Progenitor cell of endocrine pancreas (in vitro differentiated cells): ENCODE results near the gene C19orf33. TPM values are rescaled to one million over a fixed set of nuclear protein-coding genes. Genes with fewer than 3 reads are reported as not detected.

Source experiments
- DNase-seq: peaks from one replicate; pipeline ENCODE4 v3.0.0; 2021; ENCODE audit warnings: low spot score; ENCODE audit not compliant: unreplicated experiment
- H3K27ac Mint-ChIP-seq: 2 replicates; pipeline ENCODE4 v1.8.0; 2021; ENCODE audit warnings: mild to moderate bottlenecking, moderate library complexity, mixed read lengths
- H3K27me3 Mint-ChIP-seq: 2 replicates; pipeline ENCODE4 v1.8.0; 2021; ENCODE audit warnings: mixed read lengths
- H3K36me3 Mint-ChIP-seq: 2 replicates; pipeline ENCODE4 v1.8.0; 2022; ENCODE audit warnings: mixed read lengths; ENCODE audit not compliant: insufficient read depth
- H3K4me1 Mint-ChIP-seq: 2 replicates; pipeline ENCODE4 v1.8.0; 2021; ENCODE audit warnings: low read depth, mixed read lengths
- H3K4me3 Mint-ChIP-seq: 2 replicates; pipeline ENCODE4 v1.8.0; 2021; ENCODE audit warnings: low read depth, mild to moderate bottlenecking, moderate library complexity, mixed read lengths
- H3K9me3 Mint-ChIP-seq: 2 replicates; pipeline ENCODE4 v1.8.0; 2021; ENCODE audit warnings: low read depth, mixed read lengths
- total RNA-seq: library from RNA; stranded (reverse); gene quantifications from 2 replicates; pipeline ENCODE4 v1.2.1, GENCODE V29; 2021
- TF ChIP-seq, protein P1 (sequence below): fragments of 200-600 bp; sonication (generic); IDR thresholded peaks from one replicate; pipeline ENCODE4 v1.5.0; 2021; ENCODE audit warnings: antibody characterized with exemption, mild to moderate bottlenecking; ENCODE audit not compliant: unreplicated experiment

Gene C19orf33
- total RNA-seq, 1 donor from 2014 or later = 3.5 TPM

DNA sequence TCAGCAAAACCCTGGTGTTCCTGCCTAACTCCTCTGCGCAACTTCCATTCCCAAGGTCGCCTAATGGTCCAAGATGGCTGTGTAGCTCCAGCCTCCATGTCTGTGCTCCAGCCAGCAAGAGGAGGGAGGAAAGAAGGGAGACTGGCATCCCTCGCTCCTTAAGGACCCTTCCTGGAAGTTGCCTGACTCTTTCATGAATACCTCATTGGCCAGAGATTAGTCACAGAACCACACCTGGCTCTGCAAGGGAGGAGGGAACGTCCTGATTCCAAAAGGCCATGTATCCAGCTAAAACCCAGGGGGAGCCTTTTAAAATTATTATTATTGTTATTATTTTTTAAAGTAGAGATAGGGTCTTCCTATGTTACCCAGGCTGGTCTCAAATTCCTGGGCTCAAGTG, 20.4 kb downstream of the C19orf33 start:
- TF ChIP-seq, protein P1, sequence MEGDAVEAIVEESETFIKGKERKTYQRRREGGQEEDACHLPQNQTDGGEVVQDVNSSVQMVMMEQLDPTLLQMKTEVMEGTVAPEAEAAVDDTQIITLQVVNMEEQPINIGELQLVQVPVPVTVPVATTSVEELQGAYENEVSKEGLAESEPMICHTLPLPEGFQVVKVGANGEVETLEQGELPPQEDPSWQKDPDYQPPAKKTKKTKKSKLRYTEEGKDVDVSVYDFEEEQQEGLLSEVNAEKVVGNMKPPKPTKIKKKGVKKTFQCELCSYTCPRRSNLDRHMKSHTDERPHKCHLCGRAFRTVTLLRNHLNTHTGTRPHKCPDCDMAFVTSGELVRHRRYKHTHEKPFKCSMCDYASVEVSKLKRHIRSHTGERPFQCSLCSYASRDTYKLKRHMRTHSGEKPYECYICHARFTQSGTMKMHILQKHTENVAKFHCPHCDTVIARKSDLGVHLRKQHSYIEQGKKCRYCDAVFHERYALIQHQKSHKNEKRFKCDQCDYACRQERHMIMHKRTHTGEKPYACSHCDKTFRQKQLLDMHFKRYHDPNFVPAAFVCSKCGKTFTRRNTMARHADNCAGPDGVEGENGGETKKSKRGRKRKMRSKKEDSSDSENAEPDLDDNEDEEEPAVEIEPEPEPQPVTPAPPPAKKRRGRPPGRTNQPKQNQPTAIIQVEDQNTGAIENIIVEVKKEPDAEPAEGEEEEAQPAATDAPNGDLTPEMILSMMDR = no peak
- no peak overlapping the region for H3K4me3 Mint-ChIP-seq
- no peaks in the 10 kb centered on the region for H3K36me3 Mint-ChIP-seq
- no peaks in the 10 kb centered on the region for H3K4me1 Mint-ChIP-seq
- H3K9me3 Mint-ChIP-seq = no peaks in the 10 kb centered on the region
- peaks cover 40% of the 10 kb centered on the region for H3K27me3 Mint-ChIP-seq
- DNase-seq = no peak
- no peak overlapping the region for H3K27ac Mint-ChIP-seq

DNA sequence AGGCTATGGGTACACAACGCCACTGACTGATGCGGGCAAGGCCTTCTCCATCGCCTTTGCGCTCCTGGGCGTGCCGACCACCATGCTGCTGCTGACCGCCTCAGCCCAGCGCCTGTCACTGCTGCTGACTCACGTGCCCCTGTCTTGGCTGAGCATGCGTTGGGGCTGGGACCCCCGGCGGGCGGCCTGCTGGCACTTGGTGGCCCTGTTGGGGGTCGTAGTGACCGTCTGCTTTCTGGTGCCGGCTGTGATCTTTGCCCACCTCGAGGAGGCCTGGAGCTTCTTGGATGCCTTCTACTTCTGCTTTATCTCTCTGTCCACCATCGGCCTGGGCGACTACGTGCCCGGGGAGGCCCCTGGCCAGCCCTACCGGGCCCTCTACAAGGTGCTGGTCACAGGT, 22.5 kb downstream of the C19orf33 start:
- no peak for DNase-seq
- no peak overlapping the region for H3K4me3 Mint-ChIP-seq

DNA sequence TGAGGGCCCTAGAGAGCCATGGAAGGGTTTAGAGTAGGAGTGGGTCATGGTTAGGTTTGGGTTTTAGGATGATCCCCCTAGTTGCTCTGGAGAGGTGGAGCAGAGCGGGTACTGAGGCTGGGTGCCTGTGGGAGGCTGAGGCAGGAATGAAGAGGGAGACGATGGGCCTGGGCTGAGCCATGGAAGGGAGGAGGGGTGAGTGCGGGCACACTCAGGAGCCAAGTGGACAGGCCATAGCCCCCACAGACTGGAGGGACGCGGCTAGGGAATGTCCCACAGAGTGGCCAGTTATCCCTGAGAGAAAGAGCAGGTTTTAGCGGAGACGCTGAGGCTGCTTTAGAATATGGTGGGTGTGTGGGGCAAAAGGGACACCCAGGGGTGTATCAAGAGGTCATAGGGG, 25.6 kb downstream of the C19orf33 start:
- Mint-ChIP-seq H3K9me3 (no peaks in the 10 kb centered on the region), H3K27me3 (peaks cover 8% of the 10 kb centered on the region), H3K4me3 (no peak overlapping the region), H3K27ac (no peak overlapping the region), H3K4me1 (no peaks in the 10 kb centered on the region), H3K36me3 (no peaks in the 10 kb centered on the region)
- DNase-seq = no peak
- TF ChIP-seq, protein P1 = no peak

More for the DNA sequence above, 22.5 kb downstream of the C19orf33 start:
- TF ChIP-seq, protein P1 = no peak
- Mint-ChIP-seq H3K4me1 (no peaks in the 10 kb centered on the region), H3K9me3 (no peaks in the 10 kb centered on the region), H3K27ac (no peak overlapping the region), H3K36me3 (no peaks in the 10 kb centered on the region), H3K27me3 (peaks cover 22% of the 10 kb centered on the region)

DNA sequence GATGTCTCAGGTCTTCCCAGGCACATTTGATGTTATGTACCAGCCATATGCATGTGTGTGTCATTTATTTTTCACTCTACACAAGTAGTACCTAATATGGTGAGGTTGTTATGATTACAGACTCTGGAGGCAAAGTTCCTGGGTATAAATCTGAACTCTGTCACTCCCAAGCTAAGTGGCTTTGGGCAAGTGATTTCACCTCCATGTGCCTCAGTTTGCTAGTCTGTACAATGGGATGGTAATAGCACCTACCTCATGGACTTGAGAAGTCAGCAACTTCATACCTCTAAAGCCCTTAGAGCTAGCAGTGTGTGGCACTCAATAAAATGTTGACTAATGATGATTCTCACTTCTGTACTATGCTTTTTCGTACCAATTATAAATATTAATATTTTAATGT, 27.7 kb downstream of the C19orf33 start:
- H3K36me3 Mint-ChIP-seq = no peaks in the 10 kb centered on the region
- H3K4me3 Mint-ChIP-seq = no peak overlapping the region
- peaks cover 4% of the 10 kb centered on the region for H3K27me3 Mint-ChIP-seq
- peaks cover 1% of the 10 kb centered on the region for H3K4me1 Mint-ChIP-seq
- no peaks in the 10 kb centered on the region for H3K9me3 Mint-ChIP-seq
- TF ChIP-seq, protein P1 = no peak
- DNase-seq = no peak
- no peak overlapping the region for H3K27ac Mint-ChIP-seq

DNA sequence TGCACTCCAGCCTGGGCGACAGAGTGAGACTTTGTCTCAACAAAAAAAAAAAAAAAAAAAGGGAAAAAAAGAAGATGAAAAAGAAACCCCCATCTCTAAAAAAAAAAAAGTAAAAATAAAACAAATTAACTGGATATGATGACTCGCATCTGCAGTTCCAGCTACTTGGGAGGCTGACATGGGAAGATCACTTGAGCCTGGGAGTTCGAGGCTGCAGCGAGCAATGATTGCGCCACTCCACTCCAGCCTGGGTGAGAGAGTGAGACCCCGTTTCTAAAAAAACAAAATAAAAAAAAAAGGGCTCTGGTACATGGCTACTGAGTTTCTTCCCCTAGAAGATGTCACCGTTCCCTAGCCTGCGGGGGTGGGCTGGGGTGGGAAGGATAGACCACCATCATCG, 29.2 kb downstream of the C19orf33 start:
- peaks cover 5% of the 10 kb centered on the region for H3K36me3 Mint-ChIP-seq
- TF ChIP-seq, protein P1 = no peak

More for the DNA sequence above, 29.2 kb downstream of the C19orf33 start:
- DNase-seq = no peak
- H3K4me1 Mint-ChIP-seq = peaks cover 5% of the 10 kb centered on the region
- H3K27ac Mint-ChIP-seq = no peak overlapping the region
- H3K27me3 Mint-ChIP-seq = no peaks in the 10 kb centered on the region
- no peaks in the 10 kb centered on the region for H3K9me3 Mint-ChIP-seq
- no peak overlapping the region for H3K4me3 Mint-ChIP-seq
